Keratinocyte (primary cell): ENCODE data around the gene SUFU. TPM values are rescaled to one million over a fixed set of nuclear protein-coding genes. Genes with fewer than 3 reads are reported as not detected.

Experiments
- DNase-seq: peaks from one replicate; pipeline ENCODE4 v3.0.0-alpha.2; 2011; ENCODE audit warnings: low read depth, missing footprints, low spot score
- FAIRE-seq: peaks from 2 replicates; lab custom pipeline; 2011; peaks lifted over from hg19 to GRCh38; lab: Jason Lieb, UNC
- H2AFZ ChIP-seq: 2 replicates; pipeline ENCODE4 v1.6.0; 2012; ENCODE audit warnings: low read length, control low read depth, inconsistent platforms; ENCODE audit not compliant: control insufficient read depth
- H3K27ac ChIP-seq: 2 replicates; pipeline ENCODE4 v1.5.1; 2011; ENCODE audit warnings: low read length; ENCODE audit not compliant: control insufficient read depth, insufficient read depth
- H3K27me3 ChIP-seq: 3 replicates; pipeline ENCODE4 v1.6.0; 2011; ENCODE audit warnings: low read length; ENCODE audit not compliant: control insufficient read depth, insufficient read depth; ENCODE audit errors: extremely low read depth
- H3K36me3 ChIP-seq, 2 experiments: 2 replicates in 1 of 2; 3 replicates in 1 of 2; pipeline ENCODE4 v1.5.1; 2011; ENCODE audit warnings: low read length in 2 of 2, mild to moderate bottlenecking in 1 of 2; ENCODE audit not compliant: control insufficient read depth in 2 of 2, insufficient read depth in 2 of 2; ENCODE audit errors: extremely low read depth in 1 of 2
- H3K4me1 ChIP-seq: 3 replicates; pipeline ENCODE4 v1.5.1; 2011; ENCODE audit warnings: low read length; ENCODE audit not compliant: control insufficient read depth, insufficient read depth; ENCODE audit errors: extremely low read depth
- H3K4me2 ChIP-seq: 3 replicates; pipeline ENCODE4 v1.6.0; 2011; ENCODE audit warnings: low read depth, low read length; ENCODE audit not compliant: control insufficient read depth, insufficient read depth; ENCODE audit errors: extremely low read depth
- H3K4me3 ChIP-seq, 3 experiments: fragments of 200-600 bp in 1 of 3; sonication (generic) in 1 of 3; 2 replicates in 2 of 3; 3 replicates in 1 of 3; pipeline ENCODE4 v1.5.1; 2011 to 2016; ENCODE audit warnings: low read length in 3 of 3, mild to moderate bottlenecking in 3 of 3, control low read depth in 2 of 3, inconsistent platforms in 1 of 3, low read depth in 1 of 3, mixed read lengths in 1 of 3, mixed run types in 1 of 3, moderate library complexity in 1 of 3; ENCODE audit not compliant: control insufficient read depth in 2 of 3, insufficient read depth in 2 of 3; ENCODE audit errors: extremely low read depth in 1 of 3
- H3K79me2 ChIP-seq: 2 replicates; pipeline ENCODE4 v1.6.0; 2012; ENCODE audit warnings: low read length; ENCODE audit not compliant: control insufficient read depth, insufficient read depth
- H3K9ac ChIP-seq: 3 replicates; pipeline ENCODE4 v1.6.0; 2011; ENCODE audit warnings: low read length; ENCODE audit not compliant: control insufficient read depth, insufficient read depth; ENCODE audit errors: extremely low read depth
- H3K9me1 ChIP-seq: 3 replicates; pipeline ENCODE4 v1.6.0; 2011; ENCODE audit warnings: low read length; ENCODE audit not compliant: control insufficient read depth, insufficient read depth; ENCODE audit errors: extremely low read depth
- H3K9me3 ChIP-seq: 2 replicates; pipeline ENCODE4 v1.5.1; 2012; ENCODE audit warnings: low read depth, low read length; ENCODE audit not compliant: control insufficient read depth
- H4K20me1 ChIP-seq: 3 replicates; pipeline ENCODE4 v1.6.0; 2011; ENCODE audit warnings: low read length; ENCODE audit not compliant: control insufficient read depth, insufficient read depth; ENCODE audit errors: extremely low read depth
- EZH2 ChIP-seq: IDR thresholded peaks from one replicate; pipeline ENCODE4 v1.6.1; 2012; ENCODE audit warnings: inconsistent platforms, mild to moderate bottlenecking, low read length, moderate library complexity
- dilution Hi-C: fragments of 300-500 bp; cut with MboI; formaldehyde crosslinking; loops from one replicate; pipeline ENCODE4 v1.7.0; 2020; ENCODE audit warnings: low sequenced_read_pairs; ENCODE audit not compliant: extremely low pct_ligation_motif_present
- polyA plus RNA-seq, 5 experiments: library from polyadenylated mRNA; depleted of rRNA in 3 of 5; stranded (reverse) in 3 of 5; stranded (forward) in 1 of 5; unstranded in 1 of 5; fragments of >200 nt; gene quantifications; 1 replicate in 1 of 5; 2 replicates in 3 of 5; 3 replicates in 1 of 5; pipeline versions ENCODE4 v1.2.1 to v1.2.3, GENCODE V29; 2011 to 2012; ENCODE audit warnings: missing spikeins in 2 of 5, low read depth in 1 of 5, low replicate concordance in 1 of 5
- TF ChIP-seq, protein P1 (sequence below), 3 experiments: IDR thresholded peaks in 1 of 3; conservative IDR thresholded peaks in 1 of 3; optimal IDR thresholded peaks in 1 of 3; 2 replicates in 2 of 3; 3 replicates in 1 of 3; pipeline versions ENCODE3 to v1.5.1; 2011; ENCODE audit warnings: low read length in 3 of 3, mild to moderate bottlenecking in 3 of 3, moderate library complexity in 2 of 3, control low read depth in 1 of 3, inconsistent platforms in 1 of 3; ENCODE audit not compliant: insufficient read depth in 2 of 3; ENCODE audit errors: extremely low read depth in 1 of 3

SUFU gene
- polyA plus RNA-seq, 1 donor (not counting 4 experiments of a cell fraction or from before 2014, with no cell fraction given): 3.7 TPM

DNA sequence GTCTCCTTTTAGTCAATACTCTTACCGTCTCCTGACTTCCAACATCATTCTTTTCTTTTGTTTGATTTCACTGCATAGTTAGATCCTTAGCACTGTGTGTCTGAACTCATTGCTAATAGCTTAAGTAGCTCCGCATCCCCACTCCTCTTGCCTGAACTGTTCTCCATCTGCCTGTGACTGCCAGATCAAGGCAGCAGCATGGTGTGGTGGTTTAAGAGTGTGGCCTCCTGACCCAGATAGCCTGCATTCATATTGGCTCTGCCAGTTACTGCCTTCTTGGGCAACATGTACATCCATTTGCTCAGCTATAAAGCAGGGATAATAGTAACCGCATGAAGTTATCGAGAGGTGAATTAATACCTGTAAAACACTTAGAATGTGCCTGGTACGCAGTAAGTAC is 50.8 kb downstream of the SUFU start:
- no peak for FAIRE-seq
- H3K9ac ChIP-seq: no peak overlapping the region

DNA sequence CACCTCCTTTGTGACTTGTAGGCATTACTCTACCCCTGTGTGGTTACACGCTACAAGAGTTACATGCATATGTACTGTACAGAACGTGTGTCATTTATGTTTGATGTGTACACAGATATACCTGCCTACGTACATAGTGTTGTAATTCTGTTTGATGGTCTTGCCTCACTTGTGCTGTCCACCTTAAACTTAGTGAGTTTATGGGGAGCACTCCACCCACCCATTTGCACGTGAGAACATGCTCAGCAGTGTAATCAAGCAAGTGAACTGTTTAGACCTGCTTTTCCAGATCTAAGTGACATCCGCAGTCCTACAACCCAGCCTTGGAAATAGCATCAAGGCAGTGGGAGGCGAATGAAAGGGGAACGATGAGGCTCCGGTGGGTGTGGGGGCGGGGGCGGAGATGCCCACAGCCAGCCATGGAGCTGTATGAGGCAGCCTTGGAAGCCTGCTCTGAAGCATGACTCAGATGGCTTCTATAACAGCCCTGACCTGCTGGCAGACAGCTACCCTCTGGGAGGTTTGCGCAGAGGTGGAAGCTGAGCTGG is 52.1 kb downstream of the SUFU start:
- FAIRE-seq (peak; percentile 80), DNase-seq (peak; percentile 21)
- Histone ChIP-seq H3K4me3 (peak overlapping the region in 1 of 3 experiments; percentile 30), H3K79me2 (no peaks in the 10 kb centered on the region), H3K9me1 (no peaks in the 10 kb centered on the region), H2AFZ (peak overlapping the region; percentile 68), H3K4me2 (peak overlapping the region; percentile 63), H3K27ac (no peak overlapping the region), H3K4me1 (peaks cover 25% of the 10 kb centered on the region), H3K9me3 (no peaks in the 10 kb centered on the region), H3K27me3 (no peaks in the 10 kb centered on the region), H4K20me1 (no peaks in the 10 kb centered on the region), H3K36me3 (peaks cover 0 to 2% of the 10 kb centered on the region in 2 experiments), H3K9ac (peak overlapping the region; percentile 31)
- dilution Hi-C loops: no loop called here
- TF ChIP-seq EZH2: no peak

More for the DNA sequence above, 50.8 kb downstream of the SUFU start:
- Histone ChIP-seq H3K4me1 (peaks cover 25% of the 10 kb centered on the region), H3K36me3 (peaks cover 0 to 7% of the 10 kb centered on the region in 2 experiments), H3K27ac (no peak overlapping the region), H3K79me2 (no peaks in the 10 kb centered on the region), H3K9me1 (no peaks in the 10 kb centered on the region), H3K4me2 (no peak overlapping the region), H2AFZ (no peak overlapping the region), H3K9me3 (no peaks in the 10 kb centered on the region), H4K20me1 (no peaks in the 10 kb centered on the region), H3K27me3 (no peaks in the 10 kb centered on the region), H3K4me3 (no peak overlapping the region)
- dilution Hi-C loops: no loop called here
- DNase-seq: no peak
- TF ChIP-seq, protein P1, sequence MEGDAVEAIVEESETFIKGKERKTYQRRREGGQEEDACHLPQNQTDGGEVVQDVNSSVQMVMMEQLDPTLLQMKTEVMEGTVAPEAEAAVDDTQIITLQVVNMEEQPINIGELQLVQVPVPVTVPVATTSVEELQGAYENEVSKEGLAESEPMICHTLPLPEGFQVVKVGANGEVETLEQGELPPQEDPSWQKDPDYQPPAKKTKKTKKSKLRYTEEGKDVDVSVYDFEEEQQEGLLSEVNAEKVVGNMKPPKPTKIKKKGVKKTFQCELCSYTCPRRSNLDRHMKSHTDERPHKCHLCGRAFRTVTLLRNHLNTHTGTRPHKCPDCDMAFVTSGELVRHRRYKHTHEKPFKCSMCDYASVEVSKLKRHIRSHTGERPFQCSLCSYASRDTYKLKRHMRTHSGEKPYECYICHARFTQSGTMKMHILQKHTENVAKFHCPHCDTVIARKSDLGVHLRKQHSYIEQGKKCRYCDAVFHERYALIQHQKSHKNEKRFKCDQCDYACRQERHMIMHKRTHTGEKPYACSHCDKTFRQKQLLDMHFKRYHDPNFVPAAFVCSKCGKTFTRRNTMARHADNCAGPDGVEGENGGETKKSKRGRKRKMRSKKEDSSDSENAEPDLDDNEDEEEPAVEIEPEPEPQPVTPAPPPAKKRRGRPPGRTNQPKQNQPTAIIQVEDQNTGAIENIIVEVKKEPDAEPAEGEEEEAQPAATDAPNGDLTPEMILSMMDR (optimal IDR thresholded peaks at IDR 0.05 in 1 of 3, IDR thresholded peaks at IDR 0.05 in 1 of 3, conservative IDR thresholded peaks at IDR 0.05 in 1 of 3; ENCODE audit: extremely low read depth in 1 of 3, insufficient read depth in 2 of 3, low read length in 3 of 3): no peak
- no peak for TF ChIP-seq EZH2

DNA sequence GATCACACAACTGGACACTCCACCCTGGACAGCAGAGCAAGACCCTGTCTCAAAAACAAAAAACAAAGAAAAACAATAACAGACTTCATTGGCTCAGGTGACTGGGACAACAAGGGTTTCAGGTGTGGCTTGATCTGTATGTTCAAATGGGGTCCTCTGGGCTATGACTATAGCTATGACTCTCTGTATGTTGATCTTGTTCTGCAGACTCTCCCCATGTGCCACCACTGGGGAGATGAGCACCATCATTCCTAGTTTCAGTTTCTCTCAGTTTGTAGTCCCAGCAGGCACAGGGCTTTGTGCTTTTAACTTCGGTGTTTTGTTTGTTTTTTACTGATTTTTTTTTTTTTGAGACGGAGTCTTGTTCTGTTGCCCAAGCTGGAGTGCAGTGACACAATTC is 53.8 kb downstream of the SUFU start:
- TF ChIP-seq EZH2: no peak
- TF ChIP-seq, protein P1 (optimal IDR thresholded peaks at IDR 0.05 in 1 of 3, IDR thresholded peaks at IDR 0.05 in 1 of 3, conservative IDR thresholded peaks at IDR 0.05 in 1 of 3; ENCODE audit: extremely low read depth in 1 of 3, insufficient read depth in 2 of 3, low read length in 3 of 3): no peak
- DNase-seq: no peak
- dilution Hi-C loops: no loop called here

More for the DNA sequence above, 53.8 kb downstream of the SUFU start:
- Histone ChIP-seq H3K4me3 (no peak overlapping the region), H3K9me1 (no peaks in the 10 kb centered on the region), H3K9me3 (no peaks in the 10 kb centered on the region), H3K4me1 (peaks cover 25% of the 10 kb centered on the region), H3K4me2 (no peak overlapping the region), H3K27me3 (no peaks in the 10 kb centered on the region), H3K79me2 (no peaks in the 10 kb centered on the region), H3K9ac (no peak overlapping the region), H3K36me3 (no peaks in the 10 kb centered on the region), H4K20me1 (no peaks in the 10 kb centered on the region), H2AFZ (no peak overlapping the region), H3K27ac (no peak overlapping the region)
- FAIRE-seq: no peak
